IMR-90 (cell line): ENCODE data around the gene RPH3AL. TPM values are rescaled to one million over a fixed set of nuclear protein-coding genes. Genes with fewer than 3 reads are reported as not detected.

Source experiments
- ATAC-seq: fragments of 200-7000 bp; cut with Tn5 transposase; 2 replicates; pipeline ENCODE4 v1.9.1; 2020; ENCODE audit warnings: low read depth, mild to moderate bottlenecking, moderate library complexity
- BruUV-seq: library from RNA; stranded (reverse); fragments of 400-500 nt; replicated peaks from 2 replicates; lab custom pipeline; 2021; lab: Mats Ljungman, UMichigan
- CTCF ChIA-PET: fragments of 300-600 bp; formaldehyde crosslinking; extraction: SDS; loops from one replicate; lab custom pipeline; 2021; ENCODE audit warnings: antibody characterized with exemption; lab: Yijun Ruan, JAX
- POLR2A ChIA-PET: fragments of 300-600 bp; sonication (Branson Sonifier 250); formaldehyde crosslinking; loops from one replicate; lab custom pipeline; 2022; ENCODE audit warnings: antibody characterized with exemption; ENCODE audit not compliant: unreplicated experiment; lab: Charles Lee
- DNase-seq: peaks from one replicate; pipeline ENCODE4 v3.0.0; 2013
- H2AFZ ChIP-seq: replicated peaks from 2 replicates; pipeline ENCODE3; 2013; ENCODE audit warnings: low read length, mild to moderate bottlenecking; ENCODE audit not compliant: poor library complexity
- H2AK5ac ChIP-seq: 2 replicates; pipeline ENCODE4 v1.6.1; 2013; ENCODE audit warnings: low read depth, low read length, inconsistent platforms
- H2AK9ac ChIP-seq: replicated peaks from 2 replicates; pipeline ENCODE3; 2013; ENCODE audit warnings: mild to moderate bottlenecking, low read depth, low read length, moderate library complexity; ENCODE audit not compliant: poor library complexity
- H2BK120ac ChIP-seq: 2 replicates; pipeline ENCODE4 v1.6.1; 2013; ENCODE audit warnings: low read depth, low read length, inconsistent platforms
- H2BK15ac ChIP-seq: 3 replicates; pipeline ENCODE4 v1.6.1; 2013; ENCODE audit warnings: low read depth, low read length, inconsistent platforms
- H2BK20ac ChIP-seq: 2 replicates; pipeline ENCODE4 v1.6.1; 2013; ENCODE audit warnings: low read depth, mild to moderate bottlenecking, inconsistent platforms, low read length, moderate library complexity
- H2BK5ac ChIP-seq: 2 replicates; pipeline ENCODE4 v1.6.1; 2013; ENCODE audit warnings: mild to moderate bottlenecking, low read depth, low read length, inconsistent platforms; ENCODE audit not compliant: poor library complexity, severe bottlenecking
- H3K14ac ChIP-seq: replicated peaks from 2 replicates; pipeline ENCODE4 v1.6.1; 2013; ENCODE audit warnings: low read depth, low read length, inconsistent platforms
- H3K18ac ChIP-seq: 2 replicates; pipeline ENCODE4 v1.6.1; 2013; ENCODE audit warnings: low read depth, low read length, control low read depth
- H3K23ac ChIP-seq: 2 replicates; pipeline ENCODE4 v1.6.1; 2013; ENCODE audit warnings: low read depth, low read length, inconsistent platforms
- H3K27ac ChIP-seq: 2 replicates; pipeline ENCODE4 v1.5.1; 2013; ENCODE audit warnings: mild to moderate bottlenecking, control low read depth, low read length; ENCODE audit not compliant: insufficient read depth
- H3K27me3 ChIP-seq: 2 replicates; pipeline ENCODE4 v1.6.1; 2013; ENCODE audit warnings: low read length; ENCODE audit not compliant: control insufficient read depth, insufficient read depth
- H3K36me3 ChIP-seq: 2 replicates; pipeline ENCODE4 v1.6.1; 2013; ENCODE audit warnings: low read length, mixed read lengths; ENCODE audit not compliant: control insufficient read depth, insufficient read depth
- H3K4ac ChIP-seq: 2 replicates; pipeline ENCODE4 v1.6.1; 2013; ENCODE audit warnings: low read depth, low read length, inconsistent platforms
- H3K4me1 ChIP-seq: 2 replicates; pipeline ENCODE4 v1.6.1; 2013; ENCODE audit warnings: low read length, mixed read lengths; ENCODE audit not compliant: control insufficient read depth, insufficient read depth
- H3K4me2 ChIP-seq: 2 replicates; pipeline ENCODE4 v1.6.1; 2013; ENCODE audit warnings: low read depth, mild to moderate bottlenecking, control low read depth, low read length, moderate library complexity
- H3K4me3 ChIP-seq: 2 replicates; pipeline ENCODE4 v1.5.1; 2013; ENCODE audit warnings: low read depth, mild to moderate bottlenecking, control low read depth, low read length, moderate library complexity; ENCODE audit not compliant: insufficient read depth
- H3K56ac ChIP-seq: 2 replicates; pipeline ENCODE4 v1.6.1; 2013; ENCODE audit warnings: low read length, inconsistent platforms; ENCODE audit not compliant: insufficient read depth; ENCODE audit errors: extremely low read depth
- H3K79me1 ChIP-seq, 2 experiments: 2 replicates each; pipeline ENCODE4 v1.6.1; 2013; ENCODE audit warnings: low read length in 2 of 2, inconsistent platforms in 1 of 2, low read depth in 1 of 2
- H3K9ac ChIP-seq: 2 replicates; pipeline ENCODE4 v1.6.1; 2013; ENCODE audit warnings: low read depth, low read length, control low read depth
- H3K9me1 ChIP-seq: 2 replicates; pipeline ENCODE4 v1.6.1; 2013; ENCODE audit warnings: low read length, inconsistent platforms; ENCODE audit not compliant: insufficient read depth
- H3K9me3 ChIP-seq: 2 replicates; pipeline ENCODE4 v1.6.1; 2013; ENCODE audit warnings: low read length; ENCODE audit not compliant: control insufficient read depth, insufficient read depth
- H4K20me1 ChIP-seq: 2 replicates; pipeline ENCODE4 v1.6.1; 2013; ENCODE audit warnings: low read length, inconsistent platforms; ENCODE audit not compliant: insufficient read depth
- H4K5ac ChIP-seq: 2 replicates; pipeline ENCODE4 v1.6.1; 2013; ENCODE audit warnings: mild to moderate bottlenecking, low read depth, low read length, control low read depth
- H4K8ac ChIP-seq, 2 experiments: 2 replicates each; pipeline ENCODE4 v1.6.1; 2013; ENCODE audit warnings: low read depth in 2 of 2, low read length in 2 of 2, control low read depth in 1 of 2, inconsistent platforms in 1 of 2
- H4K91ac ChIP-seq: 2 replicates; pipeline ENCODE4 v1.6.1; 2013; ENCODE audit warnings: low read depth, low read length, inconsistent platforms; ENCODE audit not compliant: insufficient read depth
- BHLHE40 ChIP-seq: fragments of 150-350 bp; IDR thresholded peaks from 2 replicates; pipeline ENCODE4 v1.6.1; 2016; ENCODE audit warnings: mild to moderate bottlenecking, low read depth, low read length
- CEBPB ChIP-seq: IDR thresholded peaks from 2 replicates; pipeline ENCODE4 v1.6.1; 2012; ENCODE audit warnings: low read depth, low read length, improper control_type of control experiment
- CHD1 ChIP-seq: IDR thresholded peaks from 2 replicates; pipeline ENCODE4 v1.6.1; 2012; ENCODE audit warnings: low read depth, low read length, improper control_type of control experiment
- CTCF ChIP-seq: conservative IDR thresholded peaks from 2 replicates; pipeline ENCODE4 v1.5.1; 2012; ENCODE audit warnings: mild to moderate bottlenecking, low read depth, low read length, improper control_type of control experiment
- ELK1 ChIP-seq: fragments of 150-350 bp; IDR thresholded peaks from 2 replicates; pipeline ENCODE4 v1.6.1; 2016; ENCODE audit warnings: low read depth, mild to moderate bottlenecking, low read length, moderate library complexity, borderline replicate concordance
- FOS ChIP-seq: fragments of 150-350 bp; IDR thresholded peaks from 2 replicates; pipeline ENCODE4 v1.6.1; 2016; ENCODE audit warnings: low read depth, low read length
- MAFK ChIP-seq: IDR thresholded peaks from 2 replicates; pipeline ENCODE4 v1.6.1; 2012; ENCODE audit warnings: low read depth, low read length, improper control_type of control experiment
- MAZ ChIP-seq: IDR thresholded peaks from 2 replicates; pipeline ENCODE4 v1.6.1; 2012; ENCODE audit warnings: low read depth, mild to moderate bottlenecking, low read length, improper control_type of control experiment, moderate library complexity, borderline replicate concordance
- MXI1 ChIP-seq: IDR thresholded peaks from 2 replicates; pipeline ENCODE4 v1.6.1; 2012; ENCODE audit warnings: low read depth, mild to moderate bottlenecking, low read length, moderate library complexity, borderline replicate concordance
- NFE2L2 ChIP-seq: fragments of 150-350 bp; IDR thresholded peaks from 2 replicates; pipeline ENCODE4 v1.6.1; 2016; ENCODE audit warnings: low read depth, mild to moderate bottlenecking, low read length
- POLR2A ChIP-seq: IDR thresholded peaks from 2 replicates; pipeline ENCODE4 v1.6.1; 2012; ENCODE audit warnings: mild to moderate bottlenecking, low read depth, low read length
- RAD21 ChIP-seq: IDR thresholded peaks from 2 replicates; pipeline ENCODE4 v1.6.1; 2012; ENCODE audit warnings: low read length, improper control_type of control experiment
- RCOR1 ChIP-seq: IDR thresholded peaks from 2 replicates; pipeline ENCODE4 v1.6.1; 2012; ENCODE audit warnings: mild to moderate bottlenecking, low read length, improper control_type of control experiment; ENCODE audit not compliant: insufficient replicate concordance
- RFX5 ChIP-seq: IDR thresholded peaks from 2 replicates; pipeline ENCODE4 v1.8.0; 2012; ENCODE audit warnings: low read depth, mild to moderate bottlenecking, low read length, moderate library complexity
- SMC3 ChIP-seq: fragments of 150-350 bp; IDR thresholded peaks from 2 replicates; pipeline ENCODE4 v1.6.1; 2016; ENCODE audit warnings: low read depth, mild to moderate bottlenecking, antibody characterized with exemption, low read length, moderate library complexity
- WGBS, 2 experiments: methylation state at CpG; one replicate each; pipeline versions ENCODE4 v1.1.5 to v1.1.7; 2013; ENCODE audit warnings: missing lambda C conversion rate in 2 of 2; ENCODE audit not compliant: insufficient read length in 1 of 2; ENCODE audit errors: extremely low coverage in 2 of 2; 5-methylcytosine and 5-hydroxymethylcytosine counted together
- dilution Hi-C: fragments of 300-500 bp; cut with HindIII; formaldehyde crosslinking; loops from one replicate; pipeline ENCODE4 v1.14.3; 2018; ENCODE audit warnings: low sequenced_read_pairs; ENCODE audit not compliant: unreplicated experiment
- in situ Hi-C: fragments of 300-500 bp; cut with MboI; formaldehyde crosslinking; loops from 3 replicates; pipeline ENCODE4 v1.14.3; 2019; ENCODE audit warnings: low sequenced_read_pairs, inconsistent platforms, mixed read lengths
- intact Hi-C: fragments of 100-400 bp; cut with micrococcal nuclease; formaldehyde crosslinking; loops from 2 replicates; pipeline ENCODE4 v1.10.0; 2022
- polyA plus RNA-seq, 3 experiments: library from polyadenylated mRNA; depleted of rRNA; stranded (reverse); fragments of >200 nt; gene quantifications; 2 replicates each; pipeline ENCODE4 v1.2.3, GENCODE V29; 2012; ENCODE audit warnings: low replicate concordance in 1 of 3
- total RNA-seq: library from RNA; depleted of rRNA; stranded (reverse); fragments of >200 nt; gene quantifications from 2 replicates; pipeline ENCODE4 v1.2.3, GENCODE V29; 2012
- TF ChIP-seq, protein P1 (sequence below): fragments of 150-350 bp; IDR thresholded peaks from 2 replicates; pipeline ENCODE4 v1.6.1; 2017; ENCODE audit warnings: mild to moderate bottlenecking, antibody characterized with exemption, low read length, low read depth

RPH3AL gene
- total and polyA plus RNA-seq, 2 of the 4 experiments (the other 2 are of a cell fraction), result 1.8 to 2.5 TPM

DNA sequence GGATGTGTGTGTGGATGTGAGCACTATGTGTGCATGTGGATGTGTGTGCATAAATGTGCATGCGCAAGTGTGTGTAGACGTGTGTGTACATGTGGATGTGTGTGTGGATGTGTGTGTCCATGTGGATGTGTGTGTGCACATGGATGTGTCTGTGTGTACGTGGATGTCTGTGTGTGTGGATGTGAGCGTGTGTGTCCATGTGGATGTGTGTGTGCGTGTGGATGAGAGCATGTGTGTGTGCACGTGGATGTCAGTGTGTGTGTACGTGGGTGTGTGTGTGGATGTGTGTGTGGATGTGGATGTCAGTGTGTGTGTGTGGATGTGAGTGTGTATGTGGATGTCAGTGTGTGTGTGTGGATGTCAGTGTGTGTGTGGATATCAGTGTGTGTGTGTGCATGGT lies 107.6 kb downstream of the RPH3AL start:
- WGBS, 2 experiments, result 94% methylated on average over 7 of the region's 7 CpGs; no CpG with 5 or more reads in 1 of the 2 experiments
- H2AFZ ChIP-seq, result peak overlapping the region; percentile 34
- no peak overlapping the region for H4K8ac ChIP-seq
- TF ChIP-seq RCOR1 (no peak), MAZ (no peak), NFE2L2 (no peak), RFX5 (no peak), MAFK (no peak), CEBPB (no peak), RAD21 (no peak), POLR2A (no peak), MXI1 (no peak), SMC3 (no peak), FOS (no peak), BHLHE40 (no peak), ELK1 (no peak), CHD1 (no peak), CTCF (no peak)
- TF ChIP-seq, protein P1, sequence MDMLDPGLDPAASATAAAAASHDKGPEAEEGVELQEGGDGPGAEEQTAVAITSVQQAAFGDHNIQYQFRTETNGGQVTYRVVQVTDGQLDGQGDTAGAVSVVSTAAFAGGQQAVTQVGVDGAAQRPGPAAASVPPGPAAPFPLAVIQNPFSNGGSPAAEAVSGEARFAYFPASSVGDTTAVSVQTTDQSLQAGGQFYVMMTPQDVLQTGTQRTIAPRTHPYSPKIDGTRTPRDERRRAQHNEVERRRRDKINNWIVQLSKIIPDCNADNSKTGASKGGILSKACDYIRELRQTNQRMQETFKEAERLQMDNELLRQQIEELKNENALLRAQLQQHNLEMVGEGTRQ, result no peak
- H3K79me1 ChIP-seq, result no peaks in the 10 kb centered on the region
- ChIA-PET CTCF (no interaction called here), POLR2A (no interaction called here)
- 0 out of 2 replicates have a peak, but pooled peaks cover 6% of the 10 kb centered on the region for H3K9me1 ChIP-seq
- DNase-seq (no peak), ATAC-seq (no peak)
- no peak overlapping the region for H2BK120ac ChIP-seq
- H3K27me3 ChIP-seq, result no peaks in the 10 kb centered on the region; the same call in 1 of the 2 replicates
- H3K18ac ChIP-seq, result no peak overlapping the region
- no peak overlapping the region for H3K4me3 ChIP-seq
- in situ Hi-C loops (no loop called here), dilution Hi-C loops (no loop called here), intact Hi-C loops (no loop called here)
- H3K36me3 ChIP-seq, result no peaks in the 10 kb centered on the region
- H2BK15ac ChIP-seq, result no peak overlapping the region
- H3K56ac ChIP-seq, result no peak overlapping the region
- H2AK5ac ChIP-seq, result no peak overlapping the region
- H3K4me2 ChIP-seq, result no peak overlapping the region
- peak overlapping the region; percentile 5 for H2AK9ac ChIP-seq
- no peaks in the 10 kb centered on the region for H3K4me1 ChIP-seq
- H3K9me3 ChIP-seq, result no peaks in the 10 kb centered on the region
- H4K20me1 ChIP-seq, result no peaks in the 10 kb centered on the region
- H4K91ac ChIP-seq, result no peak overlapping the region
- H3K14ac ChIP-seq, result no peak overlapping the region; the same call in 1 of the 2 replicates
- no TSS peak for BruUV-seq
- H3K23ac ChIP-seq, result no peak overlapping the region
- H2BK20ac ChIP-seq, result no peak overlapping the region
- H3K9ac ChIP-seq, result no peak overlapping the region
- H4K5ac ChIP-seq, result no peak overlapping the region
- H3K27ac ChIP-seq, result no peak overlapping the region
- peak overlapping the region; percentile 50 for H2BK5ac ChIP-seq
- no peak overlapping the region for H3K4ac ChIP-seq
